ENCODE data around the gene VAV1. TPM values are rescaled to one million over a fixed set of nuclear protein-coding genes. Genes with fewer than 3 reads are reported as not detected.
"Not testable (repeated sequence)": the region's sequence is repeated elsewhere in the genome, so short reads cannot be mapped to it uniquely, and the experiment has no call there.

Gene VAV1
- total RNA-seq, 1 donor from 2014 or later: 108 TPM

DNA sequence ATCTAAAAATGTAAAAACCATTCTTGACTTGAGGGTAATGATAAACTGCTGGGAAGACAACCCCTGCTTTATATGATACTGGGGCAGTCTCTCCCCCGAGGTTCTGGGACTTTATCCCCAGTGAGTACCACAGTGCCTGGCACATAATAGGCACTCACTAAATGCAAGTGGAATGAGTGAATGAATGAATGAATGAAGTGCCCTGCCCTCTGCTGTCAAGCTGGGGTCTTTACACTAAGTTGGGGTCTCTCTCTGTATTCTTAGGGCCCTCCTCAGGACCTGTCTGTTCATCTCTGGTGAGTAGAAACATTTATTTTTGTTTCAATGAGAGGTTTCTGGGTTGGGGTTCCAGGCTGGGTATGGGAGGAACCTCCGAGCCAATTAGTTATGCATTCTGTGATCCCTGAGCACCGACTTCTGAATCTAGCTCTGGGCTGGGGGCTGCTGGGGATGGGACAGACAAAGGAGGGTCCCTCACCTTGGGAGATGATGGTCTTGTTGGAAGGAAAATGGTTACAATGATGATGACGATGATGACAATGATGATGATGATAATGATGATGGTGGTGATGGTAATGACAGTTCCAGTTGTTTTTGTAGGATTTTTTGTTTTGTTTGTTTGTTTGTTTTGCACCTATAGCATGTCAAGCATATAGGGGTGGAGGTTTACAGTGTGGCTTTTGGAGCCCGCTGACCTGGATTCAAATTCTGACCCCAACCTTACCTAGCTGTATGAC lies 70.5 kb downstream of the VAV1 start:
- intact Hi-C loops (cut with micrococcal nuclease): no loop called here

DNA sequence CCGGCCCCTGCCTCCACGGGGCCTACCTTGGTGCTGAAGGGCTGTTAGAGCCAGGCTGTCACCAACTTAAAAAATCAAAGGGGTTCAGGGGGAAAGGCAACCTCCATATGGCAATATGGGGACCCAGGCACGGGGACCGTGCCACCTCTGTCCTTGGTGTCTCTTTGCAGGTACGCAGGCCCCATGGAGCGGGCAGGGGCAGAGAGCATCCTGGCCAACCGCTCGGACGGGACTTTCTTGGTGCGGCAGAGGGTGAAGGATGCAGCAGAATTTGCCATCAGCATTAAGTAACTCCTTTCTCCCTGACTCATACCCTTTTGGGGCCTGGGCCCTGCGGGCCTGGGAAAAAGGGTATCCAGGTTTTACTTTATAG lies 75.3 kb downstream of the VAV1 start:
- intact Hi-C loops (cut with micrococcal nuclease): no loop called here

DNA sequence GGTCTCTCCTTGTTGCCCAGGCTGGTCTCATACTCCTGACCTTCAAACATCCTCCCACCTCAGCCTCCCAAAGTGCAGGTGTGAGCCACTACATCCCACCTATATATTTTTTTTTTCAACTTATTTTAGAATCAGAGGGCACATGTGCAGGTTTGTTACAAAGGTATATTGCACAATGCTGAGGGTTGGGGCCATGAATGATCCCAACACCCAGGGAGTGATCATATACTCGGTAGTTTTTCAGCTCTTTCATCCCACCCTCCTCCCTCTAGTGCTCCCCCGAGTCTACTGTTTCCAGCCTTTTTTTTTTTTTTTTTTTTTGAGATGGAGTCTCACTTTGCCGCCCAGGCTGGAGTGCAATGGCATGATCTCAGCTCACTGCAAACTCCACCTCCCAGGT lies 76.5 kb downstream of the VAV1 start:
- intact Hi-C loops (cut with micrococcal nuclease): no loop called here

DNA sequence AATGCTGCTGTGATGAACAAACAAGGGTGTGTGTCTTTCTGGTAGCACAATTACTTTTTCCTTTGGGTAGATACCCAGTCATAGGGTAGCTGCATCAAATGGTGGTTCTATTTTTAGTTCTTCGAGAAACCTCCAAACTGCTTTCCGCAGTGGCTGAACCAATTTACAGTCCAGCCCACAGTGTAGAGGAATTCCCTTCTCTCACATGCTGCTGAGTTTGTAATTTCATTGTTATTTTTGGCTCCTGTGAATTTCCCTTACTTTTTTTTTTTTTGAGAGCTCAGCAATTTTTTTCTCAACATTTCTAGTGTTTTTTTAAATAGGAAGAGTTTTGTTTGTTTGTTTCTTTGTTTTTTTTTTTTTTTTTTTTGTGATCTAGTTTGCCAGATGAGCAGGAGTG lies 77.4 kb downstream of the VAV1 start:
- intact Hi-C loops (cut with micrococcal nuclease): no loop called here

DNA sequence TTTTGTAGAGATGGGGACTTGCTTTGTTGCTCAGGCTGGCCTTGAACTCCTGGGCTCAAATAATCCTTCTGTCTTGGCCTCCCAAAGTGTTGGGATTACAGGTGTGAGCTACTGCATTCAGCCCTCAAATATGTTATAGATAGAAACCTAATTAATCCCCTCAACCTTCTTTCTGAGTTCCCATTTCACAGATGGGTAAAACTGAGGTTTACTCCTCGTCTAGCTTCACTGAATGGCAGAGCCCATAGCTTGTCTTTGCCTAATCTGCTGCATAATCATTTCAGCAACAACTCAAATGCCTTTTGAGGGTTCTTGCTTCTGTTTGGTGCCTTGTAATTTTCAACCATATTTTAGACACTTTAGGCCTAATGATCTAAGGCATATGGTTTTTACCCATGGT lies 78.9 kb downstream of the VAV1 start:
- intact Hi-C loops (cut with micrococcal nuclease): no loop called here

DNA sequence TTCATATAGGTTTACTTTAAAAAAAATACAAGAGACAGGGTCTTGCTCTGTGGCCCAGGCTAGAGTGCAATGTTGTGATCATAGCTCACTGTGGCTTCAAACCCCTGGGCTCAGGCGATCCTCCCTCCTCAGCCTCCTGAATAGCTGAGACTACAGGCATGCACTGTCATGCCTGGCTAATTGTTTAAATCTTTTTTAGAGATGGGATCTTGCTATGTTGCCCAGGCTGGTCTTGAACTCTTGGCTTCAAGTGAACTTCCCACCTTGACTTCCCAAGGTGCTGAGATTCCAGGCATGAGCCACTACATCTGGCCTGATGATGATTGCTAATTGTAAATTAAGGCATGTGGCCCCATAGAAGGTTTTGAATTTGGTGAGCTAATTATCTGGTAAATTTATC lies 79.5 kb downstream of the VAV1 start:
- intact Hi-C loops (cut with micrococcal nuclease): no loop called here

DNA sequence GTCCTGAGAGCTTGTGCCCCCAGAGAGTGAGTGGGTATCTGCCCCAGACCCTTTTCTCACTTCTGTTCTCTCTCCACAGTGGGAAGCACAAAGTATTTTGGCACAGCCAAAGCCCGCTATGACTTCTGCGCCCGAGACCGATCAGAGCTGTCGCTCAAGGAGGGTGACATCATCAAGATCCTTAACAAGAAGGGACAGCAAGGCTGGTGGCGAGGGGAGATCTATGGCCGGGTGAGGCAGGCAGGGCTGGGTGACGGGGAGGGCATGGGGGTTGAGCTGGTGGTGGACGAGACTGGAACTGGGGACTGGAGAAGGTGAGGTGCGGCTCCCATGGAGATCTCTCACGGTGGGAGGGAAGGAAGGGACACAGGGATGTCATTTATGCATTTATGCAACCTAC lies 81.4 kb downstream of the VAV1 start:
- intact Hi-C loops (cut with micrococcal nuclease): no loop called here

DNA sequence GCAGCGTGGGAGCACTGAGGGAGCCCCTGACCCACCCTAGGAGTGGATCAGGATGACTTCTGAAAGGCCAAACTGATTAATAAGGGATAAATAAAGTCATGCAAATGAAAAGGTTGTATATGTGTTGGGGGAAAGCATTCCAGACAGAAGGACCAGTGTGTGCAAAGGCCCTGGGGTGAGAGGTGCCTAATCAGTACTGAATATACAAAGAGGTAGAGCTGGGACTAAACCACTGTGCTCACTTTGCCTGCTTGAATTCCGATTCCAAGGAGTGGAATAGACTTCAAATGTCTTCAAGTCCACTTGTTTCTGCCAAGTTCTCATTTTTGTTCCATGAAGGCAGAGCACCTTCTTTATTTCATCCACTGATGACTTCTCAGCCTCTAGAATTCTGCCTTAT lies 82.2 kb downstream of the VAV1 start:
- intact Hi-C loops (cut with micrococcal nuclease): no loop called here

DNA sequence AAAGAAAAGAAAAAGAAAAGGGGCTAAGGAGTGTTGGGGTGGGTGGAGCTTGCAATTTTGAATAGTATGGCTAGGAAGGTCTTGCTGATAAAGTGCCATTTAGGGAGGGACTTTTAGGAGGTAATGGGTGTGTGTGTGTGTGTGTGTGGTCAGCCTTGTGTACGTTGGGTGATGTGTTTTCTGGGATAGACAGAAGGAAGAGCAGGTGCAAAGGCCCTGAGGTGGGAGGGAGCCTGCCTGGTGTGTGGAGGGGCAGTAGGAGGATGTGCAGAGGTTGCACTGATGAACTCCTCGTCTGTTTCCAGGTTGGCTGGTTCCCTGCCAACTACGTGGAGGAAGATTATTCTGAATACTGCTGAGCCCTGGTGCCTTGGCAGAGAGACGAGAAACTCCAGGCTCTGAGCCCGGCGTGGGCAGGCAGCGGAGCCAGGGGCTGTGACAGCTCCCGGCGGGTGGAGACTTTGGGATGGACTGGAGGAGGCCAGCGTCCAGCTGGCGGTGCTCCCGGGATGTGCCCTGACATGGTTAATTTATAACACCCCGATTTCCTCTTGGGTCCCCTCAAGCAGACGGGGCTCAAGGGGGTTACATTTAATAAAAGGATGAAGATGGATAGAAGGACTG lies 84.4 kb downstream of the VAV1 start:
- intact Hi-C loops (cut with micrococcal nuclease): no loop called here

DNA sequence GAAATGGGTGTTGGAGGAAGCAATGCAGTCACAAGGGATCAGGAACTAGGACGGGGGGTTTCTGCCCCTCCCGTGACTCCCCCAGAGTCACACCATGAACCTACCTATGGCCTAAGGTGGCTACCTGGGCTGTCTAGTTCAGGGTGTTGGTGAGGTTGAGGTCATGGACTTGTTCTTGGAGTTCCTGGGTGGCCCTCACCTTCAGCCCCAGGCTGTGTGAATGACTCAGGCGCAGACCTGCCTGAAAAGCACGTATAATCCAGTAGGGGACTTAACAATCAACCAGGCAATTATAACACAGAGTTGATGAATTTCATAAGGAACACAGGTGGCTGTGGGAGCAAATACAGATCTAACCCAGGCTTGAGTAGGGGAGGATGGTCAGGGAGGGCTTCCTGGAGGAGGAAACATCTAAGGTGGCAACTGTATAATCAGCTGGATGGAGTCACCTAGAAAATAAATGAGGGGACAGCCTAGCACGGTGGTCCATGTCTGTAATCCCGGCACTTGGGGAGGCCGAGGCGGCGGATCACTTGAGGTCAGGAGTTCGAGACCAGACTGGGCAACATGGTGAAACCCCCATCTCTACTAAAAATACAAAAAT lies 89.3 kb downstream of the VAV1 start:
- intact Hi-C loops (cut with micrococcal nuclease): loop anchor here (1.0 to 5.0 kb wide), 4 partner anchors 59 to 488 kb away; partner anchors contain the start of genes TNFSF9 and VAV1

DNA sequence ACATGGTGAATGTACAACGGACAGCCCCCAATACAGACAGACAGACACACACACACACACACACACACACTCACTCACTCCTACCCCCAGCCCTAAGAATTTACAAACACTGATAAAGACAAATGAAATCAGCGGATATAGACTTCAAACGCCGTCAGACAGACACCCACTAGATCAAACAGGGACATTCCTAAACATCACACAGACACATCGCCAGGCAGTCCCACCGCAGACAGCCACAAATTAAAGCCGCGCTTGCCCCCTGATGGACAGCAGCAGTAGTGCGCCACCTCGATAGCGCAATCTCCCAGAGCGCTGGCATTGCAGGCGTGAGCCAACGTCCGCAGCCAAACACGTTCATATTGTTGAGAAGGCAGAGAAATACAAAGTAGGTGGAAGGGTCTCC lies 90.2 kb downstream of the VAV1 start:
- intact Hi-C loops (cut with micrococcal nuclease): loop anchor here (1.0 to 5.0 kb wide), 9 partner anchors 60 to 489 kb away; partner anchors contain the start of genes SH2D3A, TNFSF9 and VAV1

DNA sequence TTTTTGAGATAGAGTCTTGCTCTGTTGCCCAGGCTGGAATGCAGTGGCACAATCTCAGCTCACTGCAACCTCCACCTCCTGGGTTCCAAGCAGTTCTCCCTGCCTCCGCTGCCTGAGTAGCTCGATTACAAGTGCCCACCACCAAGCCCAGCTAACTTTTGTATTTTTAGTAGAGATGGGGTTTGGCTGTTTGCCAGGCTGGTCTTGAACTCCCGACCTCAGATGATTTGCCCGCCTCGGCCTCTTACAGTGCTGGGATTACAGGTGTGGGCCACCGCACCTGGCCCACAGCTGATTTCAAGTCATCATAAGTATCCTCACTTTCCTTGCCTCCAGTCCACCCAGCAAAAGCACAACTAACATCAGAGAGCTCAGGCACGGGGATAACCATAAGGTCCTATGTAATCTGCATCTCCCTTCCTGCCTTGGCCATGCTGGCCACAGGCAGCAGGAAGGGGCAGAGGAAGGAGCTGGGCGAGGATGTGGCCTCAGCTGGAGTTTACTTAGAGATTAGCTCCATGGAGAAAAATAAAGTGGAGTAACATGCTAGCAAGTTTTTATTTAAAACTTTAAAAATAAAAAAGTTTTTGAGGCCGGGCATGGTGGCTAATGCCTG lies 91.9 kb downstream of the VAV1 start:
- intact Hi-C loops (cut with micrococcal nuclease): loop anchor here (5.0 kb wide), 1 partner anchor 332 kb away; the partner anchor contains the start of gene TNFSF9

DNA sequence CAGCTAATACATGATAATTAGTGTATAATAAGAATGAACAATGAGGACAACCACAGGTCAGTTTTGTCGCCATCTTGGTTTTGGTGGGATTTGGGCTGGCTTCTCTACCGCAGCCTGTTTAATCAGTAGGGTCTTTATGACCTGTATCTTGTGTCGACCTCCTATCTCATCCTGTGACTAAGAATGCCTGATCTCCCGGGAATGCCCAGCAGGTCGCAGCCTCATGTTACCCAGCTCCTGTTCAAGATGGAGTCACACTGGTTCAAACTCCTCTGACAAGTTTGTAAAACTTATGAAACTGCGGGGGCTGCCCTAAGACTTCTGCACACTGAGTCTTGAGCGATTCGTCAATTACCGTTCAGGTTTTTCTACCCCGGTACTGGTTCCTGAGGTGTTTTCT lies 93.3 kb downstream of the VAV1 start:
- intact Hi-C loops (cut with micrococcal nuclease): no loop called here

DNA sequence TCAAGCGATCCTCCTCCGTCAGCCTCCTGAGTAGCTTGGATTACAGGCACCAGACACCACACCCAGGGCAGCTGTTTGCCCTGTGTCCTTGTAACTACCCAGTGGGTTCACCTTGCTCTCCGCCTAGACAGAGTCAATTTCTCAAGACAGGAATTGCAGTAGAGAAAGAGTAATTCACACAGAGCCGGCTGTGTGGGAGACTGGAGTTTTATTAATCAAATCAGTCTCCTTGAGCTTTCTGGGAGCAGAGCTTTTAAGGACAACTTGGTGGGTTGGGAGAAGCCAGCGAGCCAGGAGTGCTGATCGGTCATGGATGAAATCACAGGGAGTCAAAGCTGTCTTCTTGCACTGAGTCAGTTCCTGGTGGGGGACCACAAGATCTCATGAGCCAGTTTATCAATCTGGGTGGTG lies 94.2 kb downstream of the VAV1 start:
- intact Hi-C loops (cut with micrococcal nuclease): no loop called here

DNA sequence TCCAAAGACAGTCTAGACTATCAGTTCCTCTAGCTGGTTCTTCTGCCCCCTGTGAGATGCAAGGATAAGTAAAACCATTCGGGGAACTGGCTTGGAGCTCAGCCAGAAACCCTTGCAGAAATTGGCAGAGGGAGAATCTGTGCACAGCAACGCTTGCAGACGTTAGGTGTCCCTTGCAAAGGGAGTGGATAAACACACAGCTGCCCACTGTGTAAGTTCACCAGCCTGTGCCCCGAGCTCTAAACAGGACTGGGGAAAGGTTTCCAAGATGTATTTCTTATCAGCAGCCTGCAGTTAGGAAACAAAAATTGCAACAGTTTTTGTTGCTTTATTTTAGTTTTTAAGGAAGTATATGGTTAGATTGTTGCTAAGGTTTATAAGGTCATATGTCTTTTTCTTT lies 95.8 kb downstream of the VAV1 start:
- intact Hi-C loops (cut with micrococcal nuclease): no loop called here

DNA sequence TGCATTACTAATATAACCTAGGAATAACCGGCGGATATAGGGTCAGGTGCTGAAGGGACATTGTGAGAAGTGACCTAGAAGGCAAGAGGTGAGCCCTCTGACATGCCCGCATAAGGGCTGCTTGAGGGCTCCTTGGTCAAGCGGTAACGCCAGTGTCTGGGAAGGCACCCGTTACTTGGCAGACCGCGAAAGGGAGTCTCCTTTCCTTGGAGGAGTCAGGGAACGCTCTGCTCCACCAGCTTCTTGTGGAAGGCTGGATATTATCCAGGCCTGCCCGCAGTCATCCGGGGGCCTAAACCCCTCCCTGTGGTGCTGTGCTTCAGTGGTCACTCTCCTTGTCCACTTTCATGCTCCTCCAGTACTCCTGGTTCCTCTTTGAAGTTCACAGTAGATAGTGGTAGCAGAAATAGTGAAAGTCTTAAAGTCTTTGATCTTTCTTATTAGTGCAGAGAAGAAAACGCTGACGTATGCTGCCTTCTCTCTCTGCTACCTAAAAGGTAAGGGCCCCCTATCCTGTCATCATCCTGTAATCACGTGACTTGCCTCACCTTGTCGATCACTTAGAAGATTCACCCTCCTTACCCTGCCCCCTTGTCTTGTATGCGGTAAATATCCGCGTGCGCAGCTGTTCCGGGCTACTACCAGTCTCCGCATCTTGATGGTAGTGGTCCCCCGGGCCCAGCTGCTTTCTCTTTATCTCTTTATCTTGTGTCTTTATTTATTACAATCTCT lies 96.8 kb downstream of the VAV1 start:
- intact Hi-C loops (cut with micrococcal nuclease): not testable (repeated sequence)

DNA sequence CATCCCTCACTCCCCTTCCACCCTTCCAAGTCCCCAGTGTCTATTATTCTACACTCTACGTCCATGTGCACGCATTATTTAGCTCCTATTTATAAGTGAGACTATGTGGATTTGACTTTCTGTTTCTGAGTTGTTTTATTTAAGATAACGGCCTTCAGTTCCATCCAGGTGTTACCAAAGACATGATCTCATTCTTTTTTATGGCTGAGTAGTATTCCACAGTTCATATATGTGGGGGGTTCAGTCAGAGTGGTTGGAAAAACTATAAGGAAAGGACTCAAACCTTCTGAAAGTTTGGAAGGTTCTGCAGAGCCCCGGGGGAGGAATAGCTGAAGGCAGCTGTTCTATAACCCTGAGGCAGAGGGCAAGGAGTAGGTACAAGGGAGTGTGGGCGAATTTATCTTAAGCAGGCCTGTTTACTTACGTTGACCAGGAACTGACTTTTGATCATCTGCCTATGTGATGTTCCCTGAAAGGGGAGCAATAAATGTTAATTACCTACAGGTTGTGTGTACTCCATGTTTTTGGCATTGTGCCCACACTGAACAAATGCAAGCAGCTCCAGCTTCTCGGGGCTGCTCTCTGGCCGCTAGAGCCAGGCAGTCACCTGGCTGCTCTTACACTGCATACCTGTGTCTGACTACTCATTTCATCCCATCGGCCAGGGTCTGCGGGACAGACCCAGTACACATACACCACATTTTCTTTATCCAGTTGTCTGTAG lies 101.4 kb downstream of the VAV1 start:
- intact Hi-C loops (cut with micrococcal nuclease): no loop called here

DNA sequence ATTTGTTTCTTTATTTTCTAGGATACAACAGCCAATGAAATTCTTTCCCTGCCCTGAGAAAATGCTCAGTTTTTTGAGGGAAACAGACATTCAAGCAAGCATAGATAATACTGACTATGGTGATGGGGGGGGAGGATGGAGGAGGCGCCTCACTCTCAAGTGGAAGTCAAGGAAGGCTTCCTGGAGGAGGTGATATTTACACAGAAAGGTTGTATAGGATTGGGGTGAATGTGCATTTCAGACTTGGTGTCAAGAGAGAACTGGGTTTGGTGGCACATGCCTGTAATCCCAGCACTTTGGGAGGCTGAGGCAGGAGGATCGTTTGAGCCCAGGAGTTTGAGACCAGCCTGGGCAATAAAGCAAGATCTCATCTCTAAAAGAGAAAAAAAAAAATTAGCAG lies 102.7 kb downstream of the VAV1 start:
- intact Hi-C loops (cut with micrococcal nuclease): no loop called here

DNA sequence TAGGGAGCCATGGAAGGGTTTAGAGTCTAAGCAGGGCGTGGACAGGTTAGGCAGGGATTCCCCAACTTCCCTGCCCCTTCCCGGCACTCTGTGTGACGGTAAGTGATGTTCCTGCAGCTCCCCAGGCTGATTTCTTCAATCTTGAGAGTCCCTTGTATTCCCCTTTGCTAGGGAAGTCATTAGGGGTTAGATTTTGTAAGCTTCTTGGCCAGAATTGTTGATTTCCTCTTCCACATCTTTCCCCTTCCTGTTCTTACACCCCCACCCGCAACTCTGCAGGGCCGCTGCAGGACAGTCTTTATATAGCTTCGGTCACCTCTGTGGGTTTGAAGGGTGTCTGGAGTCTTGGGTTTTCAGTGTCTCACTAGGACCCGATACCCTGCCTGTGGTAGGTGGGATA lies 104.2 kb downstream of the VAV1 start:
- intact Hi-C loops (cut with micrococcal nuclease): no loop called here

DNA sequence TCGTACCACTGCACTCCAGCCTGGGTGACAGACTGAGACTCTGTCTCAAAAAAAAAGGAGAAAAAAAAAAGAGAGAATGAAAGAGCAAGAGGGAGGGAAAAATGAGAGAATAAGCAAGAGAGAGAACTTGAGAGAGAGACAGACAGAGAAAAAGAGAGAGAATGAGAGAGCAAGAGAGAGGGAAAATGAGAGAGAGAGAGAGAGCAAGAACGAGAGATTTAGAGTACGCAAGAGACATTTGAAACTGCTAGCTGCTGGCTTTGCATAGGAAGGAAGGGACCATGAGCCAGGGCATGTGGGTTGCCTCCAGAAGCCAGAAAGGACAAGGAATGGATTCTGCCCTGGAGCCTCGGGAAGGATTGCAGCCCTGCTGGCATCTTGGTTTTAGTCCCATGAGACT lies 105.3 kb downstream of the VAV1 start:
- intact Hi-C loops (cut with micrococcal nuclease): no loop called here
